Ovary (tissue), 3 donors: ENCODE measurements around the gene STK36.

ENCODE experiments used
- POLR2A ChIP-seq: fragments of 450-650 bp; IDR thresholded peaks from one replicate; pipeline ENCODE4 v1.6.1; 2017; ENCODE audit warnings: antibody characterized with exemption, mild to moderate bottlenecking, moderate library complexity
- TF ChIP-seq, protein P1 (sequence below), 3 donors: fragments of 450-650 bp in 2 of 3; fragments of 200-600 bp in 1 of 3; IDR thresholded peaks; one replicate each; pipeline versions ENCODE4 v1.5.1 to v1.8.0; 2016 to 2022; ENCODE audit warnings: antibody characterized with exemption in 3 of 3, mild to moderate bottlenecking in 1 of 3
- donor health status: DM: no; HTN: no; CAD: no.

DNA sequence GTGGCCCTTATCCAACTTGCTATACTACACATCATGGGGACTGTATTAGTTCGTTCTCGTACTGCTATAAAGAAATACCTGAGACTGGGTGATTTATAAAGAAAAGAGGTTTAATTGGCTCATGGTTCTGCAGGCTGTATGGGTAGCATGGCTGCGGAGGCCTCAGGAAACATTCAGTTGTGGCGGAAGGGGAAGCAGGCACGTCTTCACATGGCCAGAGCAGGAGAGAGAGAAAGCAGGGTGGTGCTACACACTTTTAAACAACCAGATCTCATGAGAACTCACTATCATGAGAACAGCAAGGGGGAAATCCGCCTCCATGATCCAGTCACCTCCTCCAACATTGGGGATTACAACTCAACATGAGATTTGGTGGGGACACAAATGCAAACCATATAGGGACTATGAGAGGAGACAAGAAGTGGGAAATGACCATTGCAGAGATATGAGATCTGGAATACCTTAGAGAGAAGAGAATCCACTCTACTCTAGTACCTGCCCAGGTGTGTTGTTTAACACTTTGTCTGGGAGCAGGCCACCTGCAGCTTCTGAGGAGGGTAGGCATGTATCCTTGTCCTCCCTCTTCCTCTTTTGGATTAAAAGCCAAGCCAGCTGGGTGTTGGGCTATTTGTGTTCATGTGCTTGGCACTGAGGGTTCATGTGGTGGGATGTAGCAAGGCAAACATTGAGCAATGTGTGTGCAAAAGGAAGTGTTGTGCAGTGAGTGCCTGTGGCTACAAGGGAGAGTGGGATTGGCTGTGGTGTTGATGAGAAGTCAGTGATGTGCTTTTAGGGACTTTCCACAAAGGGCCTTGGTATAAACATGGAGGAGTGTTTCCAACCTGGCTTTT lies 61.5 kb downstream of the STK36 start:
- no peak for TF ChIP-seq POLR2A
- TF ChIP-seq, protein P1, sequence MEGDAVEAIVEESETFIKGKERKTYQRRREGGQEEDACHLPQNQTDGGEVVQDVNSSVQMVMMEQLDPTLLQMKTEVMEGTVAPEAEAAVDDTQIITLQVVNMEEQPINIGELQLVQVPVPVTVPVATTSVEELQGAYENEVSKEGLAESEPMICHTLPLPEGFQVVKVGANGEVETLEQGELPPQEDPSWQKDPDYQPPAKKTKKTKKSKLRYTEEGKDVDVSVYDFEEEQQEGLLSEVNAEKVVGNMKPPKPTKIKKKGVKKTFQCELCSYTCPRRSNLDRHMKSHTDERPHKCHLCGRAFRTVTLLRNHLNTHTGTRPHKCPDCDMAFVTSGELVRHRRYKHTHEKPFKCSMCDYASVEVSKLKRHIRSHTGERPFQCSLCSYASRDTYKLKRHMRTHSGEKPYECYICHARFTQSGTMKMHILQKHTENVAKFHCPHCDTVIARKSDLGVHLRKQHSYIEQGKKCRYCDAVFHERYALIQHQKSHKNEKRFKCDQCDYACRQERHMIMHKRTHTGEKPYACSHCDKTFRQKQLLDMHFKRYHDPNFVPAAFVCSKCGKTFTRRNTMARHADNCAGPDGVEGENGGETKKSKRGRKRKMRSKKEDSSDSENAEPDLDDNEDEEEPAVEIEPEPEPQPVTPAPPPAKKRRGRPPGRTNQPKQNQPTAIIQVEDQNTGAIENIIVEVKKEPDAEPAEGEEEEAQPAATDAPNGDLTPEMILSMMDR (IDR thresholded peaks at IDR 0.05): no peak
